K562 treated with DMSO at 1 percent for 12 hours (cell line): ENCODE results near the gene ANKRD13D. TPM values are rescaled to one million over a fixed set of nuclear protein-coding genes. Genes with fewer than 3 reads are reported as not detected.

Experiments used
- total RNA-seq: library from RNA; unstranded; fragments of 300-600 nt; gene quantifications from 2 replicates; pipeline ENCODE4 v1.2.3, GENCODE V29; 2022; ENCODE audit not compliant: insufficient read depth

Gene ANKRD13D
- total RNA-seq: 53.9 and 69.9 TPM in 2 replicates

DNA sequence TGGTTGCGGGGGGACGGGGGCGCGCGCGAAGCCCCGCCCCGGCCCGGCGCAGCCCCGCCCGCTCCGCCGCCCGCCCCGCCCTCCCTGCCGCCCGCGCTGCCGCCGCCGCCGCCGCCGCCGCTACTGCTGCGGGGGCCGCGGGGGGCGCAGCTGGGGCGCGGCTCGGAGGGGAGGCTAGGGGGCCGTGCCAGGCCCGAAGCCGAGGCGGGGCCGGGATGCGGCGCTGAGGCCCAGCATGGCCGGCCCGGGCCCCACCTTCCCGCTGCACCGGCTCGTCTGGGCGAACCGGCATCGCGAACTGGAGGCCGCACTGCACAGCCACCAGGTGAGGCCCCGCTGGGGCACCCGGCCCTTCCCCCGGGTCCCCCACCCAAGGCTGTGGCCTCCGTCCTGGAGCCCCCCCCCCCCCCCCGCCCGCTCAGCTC, at the start of gene ANKRD13D:
Gene ANKRD13D (plus strand): TSS at position 78 of the 425 bp plus-strand sequence. CDS start 158 bp downstream, at position 236.

DNA sequence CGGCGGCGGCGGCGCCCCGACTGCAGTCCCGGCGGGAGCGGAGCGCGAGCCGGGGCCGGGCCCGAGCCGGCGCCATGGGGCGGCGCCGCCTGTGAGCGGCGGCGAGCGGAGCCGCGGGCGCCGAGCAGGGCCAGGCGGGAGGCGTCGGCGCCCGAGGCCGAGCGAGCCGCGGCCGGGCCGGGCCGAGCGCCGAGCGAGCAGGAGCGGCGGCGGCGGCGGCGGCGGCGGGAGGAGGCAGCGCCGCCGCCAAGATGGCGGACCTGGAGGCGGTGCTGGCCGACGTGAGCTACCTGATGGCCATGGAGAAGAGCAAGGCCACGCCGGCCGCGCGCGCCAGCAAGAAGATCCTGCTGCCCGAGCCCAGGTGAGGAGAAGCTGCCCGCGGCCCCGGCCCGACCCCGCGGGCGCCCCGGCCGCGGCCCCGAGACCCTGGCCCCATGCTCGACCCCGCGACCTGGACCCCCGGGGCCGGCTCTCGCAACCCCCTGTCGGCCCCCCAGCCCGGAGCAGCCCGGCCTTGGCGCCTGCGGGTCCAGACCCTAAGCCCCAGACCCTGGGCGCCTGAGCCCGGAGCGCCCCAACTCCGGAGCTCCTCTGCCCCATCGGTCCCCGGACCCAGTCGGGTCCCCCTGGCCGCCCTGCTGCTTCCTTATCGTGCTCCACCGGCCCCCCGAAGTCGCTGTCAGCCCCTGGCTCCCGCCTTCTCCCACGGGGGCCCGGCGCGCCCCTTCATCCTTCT, 22.5 kb upstream of the ANKRD13D start, which contains the start of gene GRK2:
Gene GRK2 (plus strand): TSS at position 25 of the 739 bp plus-strand sequence. CDS start 227 bp downstream, at position 252.

DNA sequence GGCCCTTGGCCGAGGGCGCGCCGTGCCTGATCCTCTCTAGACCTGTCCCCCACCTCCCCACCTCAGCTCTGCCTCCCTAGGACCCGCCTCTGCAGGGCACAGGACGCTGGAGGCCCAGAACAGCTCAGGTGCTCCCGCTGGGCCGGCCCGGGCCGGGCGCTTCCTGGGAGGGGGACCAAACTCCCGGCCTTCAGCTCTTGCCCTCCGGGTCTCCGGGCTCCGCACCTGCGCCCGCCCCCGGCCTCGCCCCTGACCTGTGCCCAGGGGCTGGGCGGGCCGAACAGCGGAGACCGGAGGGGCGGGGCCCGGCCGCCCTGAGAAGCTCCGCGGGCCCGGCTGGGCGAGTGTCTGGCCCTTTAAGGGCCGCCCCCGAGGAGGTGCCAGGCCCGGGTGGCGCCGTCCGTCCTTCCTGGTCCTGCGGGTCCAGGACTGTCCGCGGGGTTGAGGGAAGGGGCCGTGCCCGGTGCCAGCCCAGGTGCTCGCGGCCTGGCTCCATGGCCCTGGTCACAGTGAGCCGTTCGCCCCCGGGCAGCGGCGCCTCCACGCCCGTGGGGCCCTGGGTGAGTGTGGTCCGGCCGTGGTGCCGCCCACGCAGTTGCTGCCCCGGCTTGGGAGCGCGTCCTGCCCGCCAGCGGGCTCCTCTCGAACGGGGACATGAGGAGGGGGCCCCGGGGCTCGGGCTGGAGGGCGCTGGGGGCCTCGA, 14.2 kb downstream of the ANKRD13D start, which contains the start of gene SSH3:
Gene SSH3 (plus strand): TSS at position 399 of the 703 bp plus-strand sequence. CDS start 96 bp downstream, at position 495.

Other genes with a start within 250 kb of the ANKRD13D start
- not detected in 2 replicates for gene RHOD, start 232.5 kb upstream of the ANKRD13D start, total RNA-seq
- 11.7 and 35.1 TPM in 2 replicates for gene KDM2A, start 170.0 kb upstream of the ANKRD13D start, total RNA-seq
- gene GRK2, start 22.8 kb upstream of the ANKRD13D start, total RNA-seq: 127 and 167 TPM in 2 replicates
- gene SSH3, start 14.2 kb downstream of the ANKRD13D start, total RNA-seq: 2.9 and 3.3 TPM in 2 replicates
- 95.5 and 130 TPM in 2 replicates for gene POLD4, start 64.2 kb downstream of the ANKRD13D start, total RNA-seq
- gene CLCF1, start 84.3 kb downstream of the ANKRD13D start, total RNA-seq: 2.8 and 4.5 TPM in 2 replicates
- 33.4 and 59.3 TPM in 2 replicates for gene RAD9A, start 102.7 kb downstream of the ANKRD13D start, total RNA-seq
- 313 and 351 TPM in 2 replicates for gene PPP1CA, start 112.6 kb downstream of the ANKRD13D start, total RNA-seq
- 0.62 TPM in 1 of 2 replicates, not detected in the other for gene TBC1D10C, start 114.8 kb downstream of the ANKRD13D start, total RNA-seq
- not detected in 2 replicates for gene CARNS1, start 126.4 kb downstream of the ANKRD13D start, total RNA-seq
- gene RPS6KB2, start 139.2 kb downstream of the ANKRD13D start, total RNA-seq: 81.1 and 94.7 TPM in 2 replicates
- 1.8 and 4.2 TPM in 2 replicates for gene PTPRCAP, start 148.4 kb downstream of the ANKRD13D start, total RNA-seq
- gene CORO1B, start 154.2 kb downstream of the ANKRD13D start, total RNA-seq: 180 and 198 TPM in 2 replicates
- not detected in 2 replicates for gene GPR152, start 163.4 kb downstream of the ANKRD13D start, total RNA-seq
- gene CABP4, start 166.1 kb downstream of the ANKRD13D start, total RNA-seq: not detected in 2 replicates
- 21.4 and 32.1 TPM in 2 replicates for gene TMEM134, start 179.9 kb downstream of the ANKRD13D start, total RNA-seq
- gene AIP, start 193.7 kb downstream of the ANKRD13D start, total RNA-seq: 86.6 and 130 TPM in 2 replicates
- 28.6 and 34.2 TPM in 2 replicates for gene PITPNM1, start 216.1 kb downstream of the ANKRD13D start, total RNA-seq
- 103 and 111 TPM in 2 replicates for gene CDK2AP2, start 218.9 kb downstream of the ANKRD13D start, total RNA-seq
- not detected in 2 replicates for gene CABP2, start 234.1 kb downstream of the ANKRD13D start, total RNA-seq